Measurements from ENCODE around the gene POMGNT2.
A peak's percentile ranks its signal among the peaks of the same experiment; 100 is the strongest.
"Not testable (repeated sequence)": the region's sequence is repeated elsewhere in the genome, so short reads cannot be mapped to it uniquely, and the experiment has no call there.

The POMGNT2 gene

GRCh38 chr3:43075904-43076661 is 29.8 kb downstream of the POMGNT2 start:
- no peak for DNase-seq

GRCh38 chr3:43074901-43075689 is 30.8 kb downstream of the POMGNT2 start:
- DNase-seq = no peak

GRCh38 chr3:43074482-43074881 is 31.4 kb downstream of the POMGNT2 start:
- DNase-seq = no peak

GRCh38 chr3:43073836-43074220 is 32.1 kb downstream of the POMGNT2 start:
- no peak for DNase-seq

- DNase-seq = no peak
Observed at GRCh38 chr3:43073116-43073835, 32.6 kb downstream of the POMGNT2 start.

GRCh38 chr3:43072361-43072760 is 33.5 kb downstream of the POMGNT2 start:
- DNase-seq = no peak

GRCh38 chr3:43071313-43071893 is 34.5 kb downstream of the POMGNT2 start:
- no peak for DNase-seq

GRCh38 chr3:43070670-43071069 is 35.2 kb downstream of the POMGNT2 start:
- DNase-seq = not testable (repeated sequence)

- no peak for DNase-seq
Observed at GRCh38 chr3:43063114-43063513, 42.8 kb downstream of the POMGNT2 start.

GRCh38 chr3:43062564-43063040 is 43.3 kb downstream of the POMGNT2 start:
- DNase-seq = no peak

GRCh38 chr3:43062040-43062563 is 43.8 kb downstream of the POMGNT2 start:
- no peak for DNase-seq

GRCh38 chr3:43061101-43061895 is 44.6 kb downstream of the POMGNT2 start:
- no peak for DNase-seq

GRCh38 chr3:43059456-43059855 is 46.4 kb downstream of the POMGNT2 start:
- no peak for DNase-seq

- DNase-seq = peak; percentile 52 to 76
Observed at GRCh38 chr3:43055806-43056770, 49.8 kb downstream of the POMGNT2 start.

GRCh38 chr3:43055393-43055792 is 50.5 kb downstream of the POMGNT2 start:
- no peak for DNase-seq

GRCh38 chr3:43054754-43055153 is 51.1 kb downstream of the POMGNT2 start:
- no peak for DNase-seq

GRCh38 chr3:43053291-43053690 is 52.6 kb downstream of the POMGNT2 start:
- DNase-seq = no peak

GRCh38 chr3:43048470-43048869 is 57.4 kb downstream of the POMGNT2 start:
- DNase-seq = no peak

- no peak for DNase-seq
Observed at GRCh38 chr3:43046583-43046982, 59.3 kb downstream of the POMGNT2 start.

GRCh38 chr3:43045079-43045478 is 60.8 kb downstream of the POMGNT2 start:
- DNase-seq = not testable (repeated sequence)

- peak in 1 of 2 experiments; percentile 24 for DNase-seq
Observed at GRCh38 chr3:43043793-43044192, 62.1 kb downstream of the POMGNT2 start.

Data from cerebellar nuclear complex (tissue), 1 donor.